NCI-H2196 treated with DMSO at 0.1 percent for 48 hours (cell line): Measurements from ENCODE around the gene KIAA1671.

Source experiments
- DNase-seq: peaks from one replicate; lab custom pipeline; 2025; ENCODE audit not compliant: unreplicated experiment; lab: John Stamatoyannopoulos, UW

The KIAA1671 gene

GRCh38 chr22:25134451-25134850 is 181.9 kb downstream of the KIAA1671 start:
- no peak for DNase-seq

- DNase-seq, result no peak
Measured at GRCh38 chr22:25136953-25137576, 184.5 kb downstream of the KIAA1671 start.

- no peak for DNase-seq
Measured at GRCh38 chr22:25137577-25138525, 185.3 kb downstream of the KIAA1671 start.

GRCh38 chr22:25139062-25139461 is 186.5 kb downstream of the KIAA1671 start:
- DNase-seq, result no peak

- no peak for DNase-seq
Measured at GRCh38 chr22:25142102-25142501, 189.6 kb downstream of the KIAA1671 start.

GRCh38 chr22:25143156-25144076 is 190.9 kb downstream of the KIAA1671 start:
- no peak for DNase-seq

DNA sequence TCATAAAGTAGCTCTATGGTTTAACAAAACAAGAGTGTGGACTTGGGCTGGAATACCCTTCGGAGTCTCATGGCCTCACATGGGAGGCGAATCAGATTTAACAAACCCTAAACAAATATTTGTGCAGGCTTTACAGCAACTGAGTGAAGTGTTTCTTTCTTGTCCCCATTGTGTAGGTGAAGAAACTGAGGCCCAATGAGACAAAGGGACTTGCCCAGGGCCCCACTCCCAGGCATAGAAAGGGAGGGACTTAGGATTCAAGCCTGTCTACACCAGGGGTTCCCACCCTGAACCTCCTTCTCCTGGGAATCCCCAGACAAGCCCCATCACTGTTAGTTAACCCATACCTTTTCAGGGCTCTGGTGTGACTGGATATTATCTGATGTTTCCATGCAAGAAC is 192.0 kb downstream of the KIAA1671 start:
- no peak for DNase-seq

- no peak for DNase-seq
Measured at GRCh38 chr22:25146307-25146706, 193.8 kb downstream of the KIAA1671 start.

- no peak for DNase-seq
Measured at GRCh38 chr22:25146906-25147641, 194.6 kb downstream of the KIAA1671 start.

GRCh38 chr22:25147642-25147928 is 195.1 kb downstream of the KIAA1671 start:
- no peak for DNase-seq

- no peak for DNase-seq
Measured at GRCh38 chr22:25148149-25148691, 195.7 kb downstream of the KIAA1671 start.

DNA sequence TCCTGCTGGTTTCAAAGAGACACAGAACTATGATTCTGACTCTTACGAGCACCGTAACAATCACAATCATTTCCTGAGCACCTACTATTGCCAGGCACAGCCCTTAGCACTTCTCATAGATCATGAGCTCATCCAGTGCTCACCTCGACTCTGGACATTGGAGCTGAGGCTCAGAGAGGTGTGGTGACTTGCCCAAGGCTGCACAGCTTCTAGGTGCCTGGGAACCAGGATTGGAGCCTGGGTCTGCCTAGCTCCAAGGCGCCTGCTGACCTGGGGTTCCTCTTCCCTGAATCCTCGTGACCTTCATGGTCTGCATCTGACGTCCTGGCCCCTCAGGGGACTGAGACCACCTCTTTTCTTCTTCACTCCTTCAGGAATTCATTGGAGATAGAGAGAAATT is 196.5 kb downstream of the KIAA1671 start:
- DNase-seq, result no peak

DNA sequence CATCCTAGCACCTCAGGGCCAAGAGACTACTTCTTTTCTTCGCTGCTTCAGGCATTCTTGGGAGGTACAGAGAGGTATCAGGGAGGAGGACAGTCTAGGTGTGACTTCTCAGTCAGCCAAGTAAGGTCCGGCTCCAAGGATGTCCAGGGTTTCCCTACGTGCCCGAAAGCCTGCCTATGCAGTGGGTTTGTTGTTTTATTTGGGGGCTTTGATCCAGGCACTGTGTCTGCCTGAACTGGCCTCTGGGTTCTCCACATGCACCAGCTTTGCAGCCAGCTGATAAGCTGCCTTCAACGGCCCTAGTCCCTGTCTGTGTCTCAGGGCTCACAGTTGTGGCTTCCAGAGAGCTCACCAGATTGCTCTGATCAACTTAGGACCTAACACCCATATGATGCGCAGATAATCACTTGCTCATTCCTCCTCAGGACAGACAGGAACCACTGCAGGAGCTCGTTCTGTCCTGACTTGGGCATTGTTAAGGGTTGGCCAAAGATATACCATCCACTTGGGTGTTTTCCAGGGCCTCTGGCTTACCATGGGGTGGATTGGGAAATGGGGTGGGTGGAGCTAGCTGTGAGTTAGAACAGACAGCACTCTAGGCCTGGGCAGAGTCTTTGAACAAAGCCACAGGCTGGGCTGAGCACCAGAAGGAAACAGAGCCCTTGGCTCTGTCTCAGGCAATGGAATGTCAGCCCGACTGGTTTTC is 201.6 kb downstream of the KIAA1671 start:
- no peak for DNase-seq

GRCh38 chr22:25154667-25154999 is 202.1 kb downstream of the KIAA1671 start:
- no peak for DNase-seq

DNA sequence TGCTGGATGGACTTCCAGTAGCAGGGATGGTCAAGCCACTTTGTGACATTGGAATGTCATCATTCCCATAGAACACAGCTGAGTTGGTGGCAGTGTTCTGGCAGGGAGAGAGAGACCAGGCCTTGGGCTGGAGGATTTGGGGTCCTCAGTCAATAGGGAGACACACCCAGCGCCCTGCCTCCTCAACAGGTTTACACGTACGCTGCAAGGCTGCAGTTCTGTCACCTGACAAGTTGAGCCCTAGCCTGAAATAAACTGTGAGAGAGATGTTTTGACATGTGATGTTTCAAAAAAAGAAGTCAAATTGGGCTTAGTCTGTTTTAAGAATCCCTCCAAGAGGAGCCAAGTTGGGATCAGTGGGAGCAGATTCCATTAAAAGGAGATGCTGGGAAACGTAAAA is 204.2 kb downstream of the KIAA1671 start:
- no peak for DNase-seq

DNA sequence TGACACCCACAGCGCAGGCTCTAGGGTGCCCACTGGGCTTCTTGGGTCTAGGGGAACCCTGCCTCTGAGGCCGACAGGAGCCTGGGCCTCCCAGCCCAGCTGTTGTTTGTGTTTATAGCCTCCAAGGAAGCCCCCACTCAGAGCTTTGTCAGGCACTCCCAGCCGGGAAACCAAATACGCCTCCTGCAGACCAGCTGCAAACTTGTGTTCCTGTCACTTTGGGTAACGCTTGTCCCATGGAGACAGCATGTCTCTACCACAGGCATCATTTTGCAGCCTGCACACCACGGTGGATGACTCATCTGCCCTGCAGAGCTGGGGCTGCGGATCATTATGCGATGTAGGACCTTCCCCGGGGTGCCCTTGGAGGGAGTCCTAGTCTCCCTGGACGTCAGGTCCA is 206.5 kb downstream of the KIAA1671 start:
- no peak for DNase-seq

- no peak for DNase-seq
Measured at GRCh38 chr22:25160120-25160996, 207.8 kb downstream of the KIAA1671 start.

DNA sequence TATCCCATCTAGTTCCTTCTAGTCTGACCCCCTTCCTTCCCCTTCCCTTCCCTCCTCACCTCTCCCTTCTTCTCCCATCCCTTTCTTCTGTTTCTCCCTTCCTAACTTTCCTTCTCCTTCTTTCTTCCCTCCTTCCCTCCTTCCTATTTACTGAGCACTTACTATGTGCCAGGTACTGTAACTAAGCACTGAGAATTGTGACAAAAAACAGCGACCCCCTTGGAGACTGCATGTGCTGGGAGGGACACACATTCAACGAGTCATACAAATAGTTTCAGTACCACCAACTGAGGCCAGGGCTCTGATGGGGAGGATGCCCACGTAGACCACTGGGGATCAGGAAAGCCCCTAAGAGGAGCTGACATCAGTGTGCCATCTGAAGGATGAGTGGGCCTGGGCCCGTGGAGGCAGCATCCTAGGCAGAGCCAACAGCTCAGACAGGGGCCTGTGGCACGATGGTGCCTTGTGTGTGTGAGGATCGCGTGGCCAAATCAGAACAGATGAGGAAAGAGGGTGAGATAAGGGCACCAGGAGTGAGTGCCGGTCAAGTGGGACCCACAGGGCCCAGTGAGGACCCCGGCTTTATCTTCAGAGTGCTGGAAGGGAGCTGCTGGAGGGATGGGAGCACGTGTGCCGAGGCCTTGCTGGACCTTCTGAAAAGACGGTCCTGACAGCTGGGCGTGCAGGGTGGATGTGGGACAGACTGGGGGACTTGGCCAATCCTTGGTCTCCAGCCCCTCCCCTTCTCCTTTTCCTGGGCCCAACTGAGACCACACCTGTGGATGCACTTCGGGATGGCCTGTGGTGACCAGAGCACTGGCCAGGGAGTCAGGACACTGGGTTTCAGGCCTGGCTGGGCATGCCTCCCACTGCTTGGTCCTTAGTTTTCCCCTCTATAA is 208.8 kb downstream of the KIAA1671 start:
- DNase-seq, result no peak
